ENCODE data around the gene YARS1.

The YARS1 gene

DNA sequence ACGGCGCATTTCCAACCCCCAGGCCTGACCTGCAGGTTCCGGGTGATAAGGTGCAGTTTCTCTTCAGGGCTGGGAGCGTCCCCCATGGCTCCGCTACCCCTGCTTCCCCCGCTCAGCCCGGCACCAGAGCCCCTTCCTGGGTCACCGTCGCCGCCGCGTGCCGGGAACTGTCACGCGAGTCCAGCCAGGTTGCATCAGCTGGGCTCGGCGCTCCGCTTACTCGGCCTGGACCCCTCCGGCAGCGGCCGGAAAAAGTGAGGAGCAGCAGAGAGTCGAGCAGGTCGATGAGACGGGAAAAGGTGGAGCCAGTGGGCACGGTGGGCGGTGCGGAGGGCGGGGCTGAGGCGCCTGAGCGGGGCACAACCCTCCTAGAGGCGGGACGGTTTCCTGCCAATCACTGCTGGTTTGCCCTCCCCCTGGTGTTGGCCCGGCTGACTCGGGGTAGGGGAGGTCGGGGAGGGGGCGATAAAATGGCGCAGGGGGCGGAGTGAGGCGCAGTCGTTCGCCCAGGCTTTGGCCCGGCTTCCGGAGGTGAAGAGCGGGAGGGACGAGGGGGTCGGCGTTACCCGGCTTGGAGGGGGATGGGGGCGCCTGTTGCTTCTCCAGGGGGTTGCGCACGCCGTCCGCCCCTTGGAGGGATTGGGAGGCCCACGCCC, at the start of gene YARS1, which contains the start of gene S100PBP:
Gene YARS1 (minus strand): TSS at position 200 of the 656 bp plus-strand sequence. CDS start 114 bp downstream, at position 86.
Gene S100PBP (plus strand): TSS at position 495 of the 656 bp plus-strand sequence. CDS start 8,447 bp downstream, outside the sequence.
- peak; percentile 100 for DNase-seq (ENCODE audit: low read depth)

DNA sequence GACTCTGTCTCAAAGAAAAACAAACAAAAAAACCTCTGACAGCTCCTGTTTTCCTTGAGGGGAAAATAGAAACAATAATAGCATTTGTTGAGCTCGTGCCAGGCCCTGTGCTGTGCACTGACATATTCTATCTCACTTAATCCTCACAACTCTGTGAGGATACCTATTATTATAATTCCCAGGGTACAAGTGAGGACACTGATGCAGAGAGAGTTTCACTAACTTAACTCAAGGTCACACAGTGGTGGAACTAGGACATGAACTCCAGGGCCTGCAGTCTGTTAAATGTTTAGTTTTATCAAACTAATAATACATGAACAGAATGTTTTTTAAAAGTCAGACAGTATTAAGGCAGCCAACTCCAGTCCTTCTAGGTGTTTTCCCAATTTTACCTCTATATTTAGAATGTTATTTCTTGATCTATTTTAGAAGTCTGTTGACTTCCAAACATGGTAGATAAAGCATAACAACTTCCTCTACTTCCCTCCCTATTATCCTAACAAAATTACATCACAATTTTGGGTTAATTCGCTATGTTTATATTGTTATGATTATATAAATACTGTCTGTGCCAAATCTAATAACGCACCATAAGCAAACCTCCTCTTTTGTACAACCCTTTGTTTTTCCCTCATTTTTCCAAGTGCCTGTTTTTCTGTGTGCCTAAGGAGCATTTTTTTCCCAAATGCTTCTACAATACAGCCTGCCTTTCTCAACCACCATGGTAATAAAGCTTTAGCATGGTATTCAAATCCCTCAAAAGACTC, 48.7 kb upstream of the YARS1 start:
- DNase-seq (ENCODE audit: low read depth): no peak

DNA sequence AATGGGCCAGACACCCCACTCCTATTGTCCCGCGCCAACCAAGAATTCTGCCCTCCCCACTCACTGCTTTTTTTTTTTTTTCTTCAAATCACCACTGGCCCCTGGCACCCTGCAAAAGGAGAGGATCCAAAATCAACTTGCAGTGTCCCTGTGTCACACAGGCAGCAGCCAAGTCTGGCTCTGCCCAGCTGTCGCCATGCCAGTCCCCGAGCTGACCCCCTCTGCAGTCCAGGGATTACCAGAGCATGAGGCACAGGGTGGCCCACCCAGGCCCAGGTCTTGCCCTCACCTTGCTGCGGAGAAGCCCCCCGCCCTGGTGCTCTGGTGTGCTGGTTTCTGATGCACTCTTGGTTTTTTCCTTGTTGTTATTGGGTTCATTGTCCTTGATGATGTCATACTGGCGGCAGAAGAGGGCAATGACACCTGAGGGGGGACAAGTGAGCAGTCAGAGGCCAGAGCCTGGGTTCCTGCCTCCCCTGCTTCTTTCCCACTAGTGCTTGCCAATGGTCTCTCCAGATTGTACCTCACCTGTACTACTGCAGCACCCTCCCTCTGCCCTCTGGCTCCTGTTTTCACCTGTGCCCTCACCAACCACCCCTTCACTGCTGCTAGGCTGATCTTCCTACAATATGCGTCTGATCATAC, 47.3 kb upstream of the YARS1 start:
- no peak for DNase-seq (ENCODE audit: low read depth)

DNA sequence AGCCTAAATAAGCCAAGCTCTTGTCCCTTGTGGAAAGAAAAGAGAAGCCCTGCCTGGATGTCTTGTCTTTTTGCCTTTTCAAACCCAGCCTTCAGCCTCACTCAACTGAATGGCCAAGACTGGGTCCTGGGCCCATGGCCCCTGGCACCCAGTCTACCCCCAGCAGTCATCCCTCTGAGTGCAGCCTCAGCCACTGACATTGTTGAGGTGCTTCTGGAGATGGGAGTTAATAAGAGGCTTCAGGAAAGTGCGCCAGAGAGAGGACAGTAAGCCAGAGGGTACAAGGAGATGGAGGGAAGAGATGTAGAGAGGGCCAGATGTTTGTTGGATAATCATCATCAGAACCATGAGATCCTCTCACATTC, 46.7 kb upstream of the YARS1 start:
- no peak for DNase-seq (ENCODE audit: low read depth)

- no peak for DNase-seq (ENCODE audit: low read depth)
Observed at GRCh38 chr1:32863218-32863880, 46.2 kb upstream of the YARS1 start.

GRCh38 chr1:32861904-32862695, 44.9 kb upstream of the YARS1 start:
- DNase-seq (ENCODE audit: low read depth): no peak

GRCh38 chr1:32860566-32860965, 43.4 kb upstream of the YARS1 start:
- no peak for DNase-seq (ENCODE audit: low read depth)

GRCh38 chr1:32859915-32860314, 42.8 kb upstream of the YARS1 start:
- DNase-seq (ENCODE audit: low read depth): no peak

GRCh38 chr1:32858791-32859190, 41.6 kb upstream of the YARS1 start:
- DNase-seq (ENCODE audit: low read depth): no peak

DNA sequence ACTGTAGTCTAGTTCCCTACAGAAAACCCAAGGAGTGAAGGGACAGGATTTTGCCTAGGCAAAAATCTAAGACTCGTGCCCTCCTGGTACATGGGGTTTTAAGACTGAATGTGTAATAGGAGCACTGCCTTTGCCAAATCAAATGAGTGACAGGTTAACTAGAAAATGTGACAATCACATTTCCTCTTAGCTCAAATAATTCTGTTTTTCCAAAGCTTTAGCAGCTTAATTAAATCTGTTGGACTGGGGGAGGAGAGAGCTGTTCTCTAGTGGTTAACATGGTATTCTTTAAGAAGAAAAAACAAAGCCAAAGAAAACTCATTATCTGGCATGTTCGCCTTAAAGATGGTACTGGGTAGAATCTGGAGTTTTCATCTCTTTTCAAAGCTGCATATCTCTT, 41.0 kb upstream of the YARS1 start:
- no peak for DNase-seq (ENCODE audit: low read depth)

DNA sequence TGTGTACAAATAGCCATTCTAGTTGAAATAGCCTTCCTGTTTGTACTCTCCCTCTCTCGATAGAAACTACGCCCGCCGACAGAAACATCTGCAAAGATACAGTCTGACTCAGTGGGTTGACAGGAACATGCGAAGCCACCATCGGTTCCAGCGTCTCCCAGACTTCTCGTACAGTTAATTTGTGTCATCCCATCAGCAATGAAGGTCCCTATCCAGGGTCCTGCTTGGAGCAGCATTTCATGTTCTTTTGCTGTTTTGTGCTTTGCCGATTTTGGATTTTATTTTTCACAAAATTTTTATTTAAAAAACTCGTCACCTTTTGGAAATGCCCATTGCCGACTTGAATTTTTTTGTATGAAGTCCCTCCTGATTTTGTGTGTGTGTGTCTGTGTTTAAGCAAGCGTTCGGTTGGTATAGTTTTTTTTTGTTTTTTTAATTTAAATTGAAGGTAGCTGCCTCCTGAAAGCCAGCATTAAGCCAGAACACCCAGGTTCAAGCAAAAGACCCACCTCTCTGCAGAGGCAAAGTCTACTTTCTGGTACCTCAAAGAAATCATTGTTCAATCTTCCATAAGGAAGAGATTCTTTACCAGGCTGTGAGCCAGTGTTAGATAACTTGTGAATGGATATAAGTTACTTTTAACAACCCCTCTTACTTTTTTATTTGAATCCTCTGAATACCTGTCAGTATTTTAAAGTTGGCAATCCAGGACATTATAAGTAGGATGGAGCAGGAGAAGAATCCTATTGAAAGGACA, 38.9 kb upstream of the YARS1 start:
- DNase-seq (ENCODE audit: low read depth): no peak

- no peak for DNase-seq (ENCODE audit: low read depth)
Observed at GRCh38 chr1:32848354-32849063, 31.4 kb upstream of the YARS1 start.

DNA sequence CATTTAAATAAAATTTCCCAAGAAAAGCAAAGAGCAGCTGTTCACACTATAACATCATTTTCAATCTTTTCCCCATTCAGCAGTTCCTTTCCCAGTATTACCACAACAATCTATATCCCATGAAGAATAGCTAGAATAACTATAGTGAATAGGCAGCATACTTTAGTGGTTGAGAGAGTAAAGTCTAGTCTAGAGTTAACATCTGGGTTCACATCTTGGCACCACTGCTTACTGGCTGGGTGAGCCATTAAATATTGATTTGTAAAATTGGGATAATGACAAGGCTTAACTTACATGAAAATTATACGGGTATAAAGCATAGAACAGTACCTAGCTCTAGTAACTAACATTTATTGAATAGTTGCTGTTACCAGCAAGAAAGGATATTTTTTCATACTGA, 14.7 kb upstream of the YARS1 start:
- DNase-seq (ENCODE audit: low read depth): no peak

DNA sequence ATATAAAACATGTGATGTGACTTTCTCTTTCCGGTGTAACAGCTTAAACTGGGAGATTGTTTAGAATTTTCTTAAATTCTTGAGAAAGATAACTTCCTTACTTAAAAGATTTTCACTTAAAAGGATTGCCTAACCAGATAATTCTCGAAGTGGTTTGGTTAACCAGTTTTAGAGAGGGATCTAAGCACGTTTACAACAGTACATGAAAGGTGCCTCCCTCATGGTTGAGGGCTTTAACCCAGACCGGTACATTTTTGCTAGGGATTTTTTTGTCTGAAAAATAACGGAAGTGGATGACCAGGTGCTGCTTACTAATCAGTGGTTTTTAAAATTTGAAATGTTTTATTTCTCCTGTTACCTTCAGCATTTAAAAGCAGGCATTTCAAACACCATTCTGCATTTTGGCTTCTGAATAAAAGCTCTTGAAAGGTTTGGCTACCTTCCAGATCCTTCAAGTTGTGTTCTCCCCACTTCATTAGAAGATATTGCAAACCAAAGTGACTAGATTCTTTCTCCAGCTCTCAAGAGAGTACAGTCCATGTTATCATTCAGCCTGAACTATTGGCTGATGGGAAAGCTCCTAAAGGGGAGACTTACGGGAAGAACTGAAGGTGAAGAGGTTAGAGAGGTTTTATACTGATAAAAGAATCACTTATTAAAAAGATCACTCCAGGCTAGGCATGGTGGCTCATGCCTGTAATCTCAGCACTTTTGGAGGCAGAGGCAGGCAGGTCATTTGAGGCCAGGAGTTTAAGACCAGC, 13.1 kb upstream of the YARS1 start:
- DNase-seq (ENCODE audit: low read depth): no peak

- DNase-seq (ENCODE audit: low read depth): no peak
Observed at GRCh38 chr1:32828341-32828740, 11.2 kb upstream of the YARS1 start.

- no peak for DNase-seq (ENCODE audit: low read depth)
Observed at GRCh38 chr1:32825181-32825580, 8.0 kb upstream of the YARS1 start.

GRCh38 chr1:32818804-32819541, 1.8 kb upstream of the YARS1 start:
- no peak for DNase-seq (ENCODE audit: low read depth)

GRCh38 chr1:32817815-32818786, 943 bp upstream of the YARS1 start:
- no peak for DNase-seq (ENCODE audit: low read depth)
